ENCODE data around the gene DCLRE1B.

The DCLRE1B gene

DNA sequence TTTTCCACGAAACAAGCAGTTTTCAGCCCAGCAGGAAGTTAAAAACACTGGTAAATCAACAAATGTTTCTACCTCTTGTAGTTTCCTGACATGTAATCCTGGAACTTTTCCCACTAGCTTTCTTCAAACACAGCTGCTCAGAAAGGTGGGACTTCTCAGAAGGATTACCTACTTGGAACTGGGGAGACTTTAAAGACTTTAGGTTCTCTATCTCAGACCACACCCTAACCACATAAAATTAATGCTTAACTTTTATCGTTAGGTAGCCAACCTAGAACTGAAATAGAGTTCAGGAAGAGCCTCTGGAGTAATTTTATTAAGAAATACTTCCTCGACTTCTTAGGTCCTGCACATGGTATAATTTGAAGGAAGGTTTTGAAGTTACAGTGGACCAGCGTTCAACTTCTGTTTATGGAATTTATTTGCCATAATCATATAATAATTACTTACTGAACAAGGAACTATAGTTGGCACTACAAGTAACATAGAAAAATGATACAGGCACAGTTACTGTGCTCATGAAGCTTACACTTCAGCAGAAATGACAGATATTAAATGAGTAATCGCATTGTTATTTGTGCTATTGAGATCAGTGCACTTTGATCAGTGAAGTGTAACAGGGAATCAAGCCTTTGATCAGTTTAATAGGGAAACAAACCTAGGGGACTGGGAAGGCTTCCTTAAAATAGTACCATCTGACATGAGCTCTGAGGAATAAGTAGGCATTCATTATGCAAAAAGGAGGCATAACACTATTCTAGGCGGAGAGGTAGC is 17.5 kb upstream of the DCLRE1B start, which contains the start of gene BCL2L15:
Gene BCL2L15 (minus strand): TSS at position 180 of the 774 bp plus-strand sequence. CDS start 206 bp downstream, outside the sequence.
- no peak for DNase-seq (ENCODE audit: low spot score)

DNA sequence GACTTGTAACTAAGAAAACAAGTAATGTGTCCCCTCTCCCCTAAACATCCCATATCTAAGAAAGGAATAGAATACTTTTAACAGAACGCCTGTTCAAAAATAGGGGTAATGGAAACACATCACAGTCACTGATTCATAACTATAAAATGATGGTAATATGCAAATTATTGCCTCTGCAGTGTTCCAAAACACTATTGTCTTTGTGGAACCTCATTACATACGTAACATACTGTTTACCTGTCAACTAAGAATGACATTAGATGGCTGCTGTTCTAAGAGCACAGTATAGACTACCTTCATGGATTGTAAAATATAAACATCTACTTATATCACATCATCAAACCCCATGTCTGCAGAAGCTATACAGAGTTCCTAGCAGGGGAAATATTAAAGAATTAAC is 14.3 kb upstream of the DCLRE1B start:
- no peak for DNase-seq (ENCODE audit: low spot score)

DNA sequence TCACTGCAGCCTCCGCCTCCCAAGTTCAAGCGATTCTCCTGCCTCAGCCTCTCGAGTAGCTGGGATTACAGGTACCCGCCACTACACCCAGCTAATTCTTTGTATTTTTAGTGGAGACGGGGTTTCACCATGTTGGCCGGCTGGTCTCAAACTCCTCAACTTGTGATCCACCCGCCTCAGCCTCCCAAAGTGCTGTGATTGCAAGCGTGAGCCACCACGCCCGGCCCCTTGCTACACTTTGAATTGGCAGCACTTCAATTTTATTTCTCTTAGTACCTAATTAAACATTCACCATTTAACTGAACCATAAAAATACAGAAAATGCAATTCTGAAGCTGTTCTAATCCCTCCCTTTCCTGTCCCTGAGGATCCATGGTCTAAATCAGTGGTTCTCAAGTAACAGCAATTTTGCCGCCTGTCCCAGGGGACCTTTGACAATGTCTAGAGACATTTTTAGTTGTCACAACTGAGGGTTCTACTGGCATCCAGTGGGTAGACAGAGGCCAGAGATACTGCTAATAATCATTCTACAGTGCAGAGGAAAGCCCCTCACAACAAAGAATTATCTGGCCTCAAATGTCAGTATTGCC is 13.4 kb upstream of the DCLRE1B start:
- DNase-seq (ENCODE audit: low spot score): no peak

DNA sequence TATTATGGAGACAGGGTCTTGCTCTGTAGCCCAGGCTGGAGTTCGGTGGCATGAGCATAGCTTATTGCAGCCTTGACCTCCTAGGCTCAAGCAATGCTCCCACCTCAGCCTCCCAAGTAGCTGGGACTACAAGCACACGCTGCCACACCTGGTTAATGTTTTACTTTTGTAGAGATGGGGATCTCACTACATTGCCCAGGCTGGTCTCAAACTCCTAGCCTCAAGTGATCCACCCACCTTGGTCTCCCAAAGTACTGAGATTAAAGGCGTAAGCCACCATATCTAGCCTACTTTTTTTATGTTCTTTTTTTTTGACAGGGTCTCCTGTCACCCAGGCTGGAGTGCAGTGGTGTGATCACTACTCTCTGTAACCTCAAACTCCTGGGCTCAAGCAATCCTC is 11.9 kb upstream of the DCLRE1B start:
- DNase-seq (ENCODE audit: low spot score): no peak

DNA sequence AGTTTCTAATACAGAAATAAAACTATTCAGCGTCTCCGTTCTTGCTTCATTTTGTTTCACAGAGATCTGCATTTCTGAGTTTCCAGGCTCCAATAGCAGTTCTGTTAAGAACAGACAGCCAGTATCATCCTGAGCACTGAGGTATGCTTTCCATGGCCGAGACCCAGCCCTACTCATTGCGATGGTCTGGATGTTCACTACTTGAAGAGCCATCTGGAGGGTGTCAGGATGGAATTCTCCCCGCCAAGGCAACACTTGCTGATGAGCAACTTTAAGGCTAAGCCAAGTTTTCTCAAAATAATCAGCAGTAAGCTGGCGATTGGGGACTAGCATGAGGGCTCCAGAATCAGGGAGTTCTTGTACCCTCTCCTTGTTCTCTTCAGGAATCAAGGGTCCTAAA is 10.0 kb upstream of the DCLRE1B start:
- no peak for DNase-seq (ENCODE audit: low spot score)

DNA sequence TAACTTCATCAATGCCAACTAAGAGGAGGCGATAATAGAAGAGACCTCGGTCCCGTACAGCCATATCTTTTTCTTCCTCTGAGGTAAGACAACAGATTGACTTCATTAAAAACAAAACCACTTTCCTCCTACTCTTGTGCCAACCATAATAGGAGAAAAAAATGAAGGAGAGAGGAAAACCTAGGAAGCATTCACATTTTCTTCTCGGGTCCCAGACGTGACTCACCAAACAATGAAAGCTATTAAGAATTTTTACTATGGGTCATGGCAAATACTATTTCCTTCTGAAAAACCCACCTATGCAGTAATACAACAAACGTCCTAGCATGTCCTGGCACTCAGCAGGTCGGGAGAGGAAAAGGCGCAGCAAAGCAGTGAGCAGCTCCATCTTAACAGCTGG is 9.2 kb upstream of the DCLRE1B start:
- DNase-seq (ENCODE audit: low spot score): no peak

DNA sequence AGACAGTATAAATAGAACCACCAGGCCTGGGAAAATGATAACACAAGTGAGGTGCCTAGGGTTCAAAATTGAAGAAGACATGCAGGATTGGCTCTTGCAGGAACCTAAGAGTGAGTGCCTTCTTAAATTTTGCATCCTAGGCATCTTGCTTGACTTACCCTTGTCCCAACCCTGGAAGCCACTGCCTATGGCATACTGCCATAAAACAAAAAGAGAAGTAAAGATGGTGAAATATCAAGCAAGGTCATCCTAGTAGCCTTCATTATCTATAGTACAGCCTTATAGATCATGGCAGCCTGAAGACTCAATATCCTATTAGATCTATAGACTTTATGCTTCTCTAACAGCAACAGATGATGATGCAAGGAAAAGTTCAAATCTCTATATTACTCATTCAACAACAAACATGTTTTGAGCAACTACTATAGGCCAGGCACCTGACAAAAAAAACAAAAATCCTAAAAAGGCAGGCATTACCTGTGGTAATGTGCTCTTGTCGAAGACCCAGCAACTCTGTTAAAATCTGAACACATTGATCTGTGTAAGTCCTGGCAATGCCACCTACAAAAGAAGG is 6.8 kb upstream of the DCLRE1B start:
- DNase-seq (ENCODE audit: low spot score): no peak

DNA sequence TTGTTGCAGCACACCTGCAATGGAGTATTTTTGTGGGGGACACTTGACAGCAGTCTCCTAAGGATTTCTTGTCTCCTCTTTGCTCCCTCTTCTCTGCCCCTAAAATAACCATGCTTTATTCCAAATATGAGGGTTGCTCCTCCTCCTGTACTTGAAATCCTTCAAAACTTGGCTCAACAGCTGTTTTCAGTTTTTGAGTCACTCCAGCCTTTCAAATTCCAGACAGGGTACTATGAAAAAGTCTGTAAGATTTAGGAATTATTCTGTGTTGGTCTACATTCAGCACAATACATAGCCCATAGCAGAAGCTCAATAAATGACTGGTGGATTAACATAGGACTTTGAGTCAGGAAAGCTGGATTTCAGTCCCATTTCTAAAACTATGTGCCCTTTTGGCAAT is 6.0 kb upstream of the DCLRE1B start:
- DNase-seq (ENCODE audit: low spot score): no peak

DNA sequence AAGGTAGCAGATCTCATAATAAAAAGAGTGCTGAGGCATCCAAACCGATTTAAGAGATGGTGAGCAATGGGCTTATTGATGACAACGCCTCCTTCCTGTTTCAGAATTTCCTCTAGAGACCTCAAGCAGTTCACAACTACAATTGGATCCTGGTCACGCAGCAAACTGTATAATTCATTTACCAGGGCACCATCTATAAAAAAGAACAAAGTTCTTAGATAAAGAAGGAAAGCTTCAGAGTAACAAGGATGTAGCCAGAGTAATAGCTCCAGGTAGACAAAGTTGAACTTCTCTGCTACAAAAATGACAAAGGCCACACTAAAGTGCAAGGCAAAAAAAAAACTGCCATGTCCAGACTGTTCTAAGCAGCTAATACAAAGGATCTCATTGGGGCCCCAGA is 3.9 kb upstream of the DCLRE1B start:
- DNase-seq (ENCODE audit: low spot score): no peak

DNA sequence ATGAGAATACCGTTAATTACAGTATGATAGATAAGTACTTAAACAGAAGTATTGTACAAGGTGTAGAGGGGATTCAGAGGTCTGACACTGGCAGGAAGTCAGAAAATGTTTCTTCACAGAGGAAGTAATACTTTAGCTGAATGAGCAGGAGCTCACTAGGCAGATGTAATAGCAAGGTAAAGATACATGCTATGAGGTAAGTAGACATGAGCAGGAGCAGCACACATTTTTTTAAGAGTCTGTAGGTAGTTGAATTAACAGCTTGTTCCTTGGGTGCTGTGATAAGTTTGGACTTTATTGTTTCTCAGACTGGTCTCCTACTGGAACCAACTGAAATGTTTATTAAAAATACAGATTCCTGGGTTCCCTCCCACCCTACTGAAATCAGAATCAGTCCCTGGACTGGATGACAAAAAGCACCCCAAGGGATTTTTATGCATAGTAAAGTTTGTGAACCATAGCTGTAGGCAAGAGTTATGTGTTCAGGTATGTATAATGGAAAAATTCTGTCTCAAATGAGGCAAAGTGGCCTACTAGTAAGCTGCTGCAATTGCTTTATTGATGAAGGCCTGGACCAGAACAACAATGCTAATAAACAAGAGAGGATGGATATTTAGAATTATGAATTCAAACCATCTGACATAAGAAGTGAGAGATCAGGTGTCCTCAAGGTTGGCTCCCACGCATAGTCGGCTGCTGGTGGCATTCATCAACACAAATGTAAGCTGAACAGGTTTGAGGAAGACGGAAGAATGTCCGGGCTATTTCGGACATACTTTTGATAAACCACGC is 1.4 kb upstream of the DCLRE1B start:
- DNase-seq (ENCODE audit: low spot score): no peak

DNA sequence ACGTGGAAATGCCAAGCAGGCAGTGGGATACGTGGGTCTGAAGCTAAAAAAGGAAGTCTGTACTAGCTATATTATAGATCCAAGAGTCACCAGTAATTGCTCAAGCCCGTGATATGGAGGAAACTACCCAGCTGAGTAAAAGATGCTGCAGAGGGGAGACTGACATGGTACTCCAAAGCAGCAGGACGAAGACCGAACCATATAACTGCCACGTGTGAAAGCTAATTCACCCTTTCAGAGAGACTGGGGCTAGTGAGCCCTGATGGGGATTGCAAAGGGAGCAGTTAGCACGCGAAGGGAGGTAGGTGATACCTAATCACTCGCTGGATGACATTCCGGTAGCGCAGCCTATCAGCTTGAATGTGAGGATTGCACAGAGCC is 843 bp upstream of the DCLRE1B start:
- DNase-seq (ENCODE audit: low spot score): no peak

DNA sequence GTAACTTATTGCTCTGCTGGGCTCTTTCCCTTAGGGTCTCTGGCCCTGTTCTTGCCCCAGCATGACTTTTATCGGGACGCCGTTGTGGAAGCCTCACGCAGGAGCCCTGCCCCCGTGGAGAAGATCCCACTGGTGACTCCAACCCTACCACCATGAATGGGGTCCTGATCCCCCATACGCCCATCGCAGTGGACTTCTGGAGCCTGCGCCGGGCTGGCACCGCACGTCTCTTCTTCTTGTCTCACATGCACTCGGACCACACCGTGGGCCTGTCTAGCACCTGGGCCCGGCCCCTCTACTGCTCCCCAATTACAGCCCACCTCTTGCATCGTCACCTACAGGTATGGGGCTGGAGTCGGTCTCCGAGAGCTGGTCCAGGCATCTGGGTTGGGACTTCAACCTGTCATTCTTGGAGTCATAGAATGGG is 322 bp downstream of the DCLRE1B start:
- no peak for DNase-seq (ENCODE audit: low spot score)

DNA sequence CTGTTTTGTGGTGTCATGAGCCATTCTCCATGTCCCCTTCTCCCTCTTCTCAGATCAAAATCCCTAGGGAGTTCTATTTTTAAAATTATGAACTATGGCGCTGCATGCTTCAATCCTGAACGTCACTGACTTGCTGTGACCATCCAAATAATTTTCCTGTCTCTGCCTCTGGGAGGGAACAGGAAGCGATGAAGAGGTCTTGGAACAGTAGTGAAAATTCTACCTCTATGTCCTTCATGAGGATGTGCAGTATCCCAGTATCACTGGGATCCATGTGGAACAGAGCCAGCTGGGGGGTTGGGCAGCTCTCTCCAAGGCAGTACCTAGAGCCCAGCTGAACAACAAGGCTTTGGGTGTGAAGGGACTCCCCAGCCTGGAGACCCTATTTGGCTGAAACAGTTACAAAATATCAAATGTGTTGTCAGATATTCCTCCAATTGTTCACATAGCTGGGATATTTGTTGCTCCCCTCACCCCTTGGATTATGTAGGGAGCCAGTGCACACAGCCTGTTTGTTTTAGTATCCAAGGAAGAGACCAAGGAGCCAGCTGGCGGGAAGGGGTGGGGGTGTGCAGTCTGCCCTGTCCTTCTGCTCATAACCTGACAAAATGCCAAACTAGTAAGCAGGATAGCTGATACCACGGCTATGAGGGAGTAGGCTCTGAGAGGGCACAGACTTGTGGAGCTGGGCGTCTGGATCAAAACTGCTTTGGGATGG is 7.6 kb downstream of the DCLRE1B start:
- no peak for DNase-seq (ENCODE audit: low spot score)

DNA sequence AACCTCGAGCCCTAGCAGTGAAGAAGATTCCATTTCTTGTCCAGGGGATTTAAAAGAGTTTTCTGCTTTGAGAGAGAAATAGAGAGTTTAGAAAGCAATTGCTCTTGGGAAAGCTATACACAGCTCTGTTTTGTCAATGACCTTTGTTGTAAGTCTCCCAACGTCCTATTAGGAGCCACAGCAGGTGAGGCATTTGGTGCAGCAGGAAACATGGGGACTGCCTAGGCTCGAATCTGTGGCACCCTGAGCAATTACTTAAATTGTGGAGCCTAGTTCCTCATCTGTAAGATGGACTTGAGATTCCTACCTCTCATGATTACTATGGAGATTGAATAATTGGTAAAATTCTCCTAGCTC is 8.2 kb downstream of the DCLRE1B start:
- no peak for DNase-seq (ENCODE audit: low spot score)

DNA sequence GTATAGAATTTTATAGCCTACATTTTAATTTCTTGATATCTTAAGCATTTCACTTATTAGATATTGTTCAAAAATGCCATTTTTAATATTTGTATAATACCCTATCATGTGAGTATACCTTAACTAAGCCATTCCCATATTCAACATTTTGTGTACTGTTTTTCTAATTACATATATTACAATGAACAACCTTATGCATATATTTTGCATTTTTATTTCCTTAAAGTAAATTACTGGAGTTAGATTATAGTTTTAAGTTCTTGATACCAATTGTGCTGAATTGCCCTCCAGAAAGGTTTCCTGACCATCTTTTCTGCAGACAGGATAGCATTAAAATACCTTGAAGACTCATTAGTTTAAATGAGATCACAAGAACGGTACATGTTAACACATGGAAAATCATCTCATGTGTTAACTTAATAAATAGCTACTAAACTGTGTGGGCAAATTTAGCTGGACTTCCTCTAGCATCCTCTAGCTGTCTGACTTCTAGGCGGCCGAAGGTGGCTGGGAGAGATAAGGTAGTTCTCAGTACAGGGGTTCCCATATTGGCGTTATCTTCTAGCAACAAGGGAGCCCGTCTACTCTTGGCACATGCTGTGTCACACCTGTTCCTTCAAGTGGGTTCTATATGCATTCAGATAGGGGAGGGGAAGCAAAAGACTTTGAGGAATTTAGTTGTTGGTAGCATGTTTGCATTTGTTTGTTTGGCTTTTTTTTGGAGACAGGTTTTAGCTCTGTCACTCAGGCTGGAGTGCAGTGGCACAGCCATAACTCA is 8.9 kb downstream of the DCLRE1B start:
- no peak for DNase-seq (ENCODE audit: low spot score)

DNA sequence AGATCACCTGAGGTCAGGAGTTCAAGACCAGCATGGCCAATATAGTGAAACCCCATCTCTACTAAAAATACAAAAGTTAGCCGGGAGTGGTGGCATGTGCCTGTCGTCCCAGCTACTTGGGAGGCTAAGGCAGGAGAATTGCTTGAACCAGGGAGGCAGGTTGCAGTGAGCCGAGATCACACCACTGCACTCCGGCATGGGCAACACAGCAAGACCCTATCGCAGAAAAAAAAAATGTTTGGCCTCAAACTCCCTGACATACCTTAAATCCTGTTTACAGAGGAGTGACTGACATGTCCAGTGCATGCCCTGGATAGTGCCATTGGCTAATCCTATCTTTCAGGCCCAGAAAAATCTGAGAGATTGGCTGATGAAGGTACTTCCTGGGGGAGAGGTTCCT is 11.8 kb downstream of the DCLRE1B start:
- DNase-seq (ENCODE audit: low spot score): no peak

DNA sequence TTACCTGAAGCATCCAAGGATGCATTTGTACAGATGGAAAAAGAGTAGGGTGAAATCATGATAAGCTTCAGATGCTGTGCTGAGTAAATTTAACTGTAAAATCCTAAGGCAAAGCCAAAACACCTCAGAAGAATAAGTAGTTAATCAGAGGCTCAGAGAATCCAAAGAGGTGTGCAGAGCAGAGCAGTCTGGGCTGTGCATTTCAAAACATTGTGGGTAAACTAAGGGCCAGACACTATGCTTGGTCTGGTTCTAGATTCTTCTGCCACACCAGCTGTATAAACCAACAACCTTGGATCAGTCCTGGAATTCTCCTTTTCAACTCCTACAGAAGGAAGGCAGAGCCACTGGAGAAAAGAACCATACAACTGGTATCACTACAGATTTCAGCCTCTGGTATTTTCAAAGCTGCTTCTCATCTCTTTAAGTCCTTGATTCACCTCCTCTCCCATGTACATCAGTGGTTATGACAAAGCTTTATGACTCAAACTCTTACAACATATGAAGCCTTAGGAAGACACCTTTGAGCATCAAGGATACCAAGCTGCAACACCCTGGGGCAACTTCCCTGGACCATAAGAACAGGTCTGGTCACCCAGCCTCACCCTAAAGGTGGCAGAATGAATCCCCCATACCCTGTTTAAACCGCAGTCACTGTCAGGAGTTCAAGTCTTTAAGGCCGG is 12.4 kb downstream of the DCLRE1B start:
- DNase-seq (ENCODE audit: low spot score): no peak

DNA sequence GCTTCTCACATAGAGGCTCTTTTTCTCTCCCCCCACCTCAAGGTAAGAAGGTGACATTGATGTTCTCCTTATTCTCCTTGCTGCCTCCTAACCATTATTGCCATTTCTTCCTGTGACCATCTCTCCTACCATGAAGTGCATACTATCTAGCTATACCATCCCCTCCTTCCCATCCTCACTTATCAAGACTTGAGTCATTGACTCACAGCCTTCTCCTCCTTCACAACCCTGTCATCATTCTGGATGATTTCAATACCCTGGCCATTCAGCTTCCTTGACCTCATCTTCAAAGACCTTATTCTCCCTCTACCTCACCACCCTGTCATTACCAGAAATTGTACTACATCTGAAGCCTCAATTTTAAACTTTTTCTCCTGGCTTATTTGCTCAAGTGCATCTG is 13.1 kb downstream of the DCLRE1B start:
- no peak for DNase-seq (ENCODE audit: low spot score)

DNA sequence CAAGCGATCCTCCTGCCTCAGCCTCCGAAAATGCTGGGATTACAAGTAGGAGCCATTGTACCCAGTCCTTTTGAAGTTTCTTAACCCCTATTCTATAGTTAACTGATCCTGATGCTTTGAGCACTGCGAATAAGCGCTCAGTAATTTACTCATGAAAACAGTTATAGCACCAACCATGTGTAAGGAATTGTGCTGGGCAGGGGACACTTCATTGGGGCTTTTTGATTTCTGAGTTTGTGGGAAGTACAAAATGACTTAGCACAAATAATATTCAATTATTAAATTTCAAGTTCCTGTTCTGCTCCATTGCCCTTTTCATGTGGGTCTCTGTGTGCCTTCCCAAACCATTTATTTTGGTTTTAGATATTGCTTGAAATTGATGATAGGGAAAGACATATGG is 17.8 kb downstream of the DCLRE1B start:
- no peak for DNase-seq (ENCODE audit: low spot score)

DNA sequence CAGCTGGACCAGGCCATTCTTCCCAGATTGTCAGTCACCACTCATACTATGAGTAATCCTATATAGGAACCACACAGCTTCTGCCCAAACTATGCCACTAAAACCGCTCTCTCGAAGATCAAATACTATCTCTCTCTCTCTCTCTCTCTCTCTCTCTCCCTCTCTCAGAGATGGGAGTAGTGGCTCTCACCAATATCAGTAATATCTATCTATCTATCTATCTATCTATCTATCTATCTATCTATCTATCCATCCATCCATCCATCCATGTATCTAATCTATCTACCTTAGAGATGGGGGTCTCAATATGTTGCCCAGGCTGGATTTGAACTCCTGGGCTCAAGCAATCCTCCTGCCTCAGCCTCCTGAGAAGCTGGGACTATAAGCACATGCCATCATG is 19.3 kb downstream of the DCLRE1B start:
- no peak for DNase-seq (ENCODE audit: low spot score)
